Ectodermal cell (in vitro differentiated cells): ENCODE data around the gene PPP1R7.

Experiments used
- H3K27ac ChIP-seq: 2 replicates; pipeline ENCODE4 v1.7.0; 2013; ENCODE audit warnings: mild to moderate bottlenecking, low read depth, low read length; ENCODE audit not compliant: insufficient read depth, poor library complexity, severe bottlenecking
- H3K27me3 ChIP-seq: 2 replicates; pipeline ENCODE4 v1.7.0; 2013; ENCODE audit warnings: mild to moderate bottlenecking, low read length; ENCODE audit not compliant: insufficient read depth, control insufficient read depth, poor library complexity, severe bottlenecking
- H3K36me3 ChIP-seq: one replicate; pipeline ENCODE4 v1.7.0; 2013; ENCODE audit warnings: low read length; ENCODE audit not compliant: control insufficient read depth, insufficient read depth
- H3K4me1 ChIP-seq: one replicate; pipeline ENCODE4 v1.7.0; 2013; ENCODE audit warnings: low read length; ENCODE audit not compliant: control insufficient read depth, insufficient read depth
- H3K4me3 ChIP-seq: 2 replicates; pipeline ENCODE4 v1.7.0; 2013; ENCODE audit warnings: low read depth, low read length, control low read depth; ENCODE audit not compliant: insufficient read depth
- H3K9me3 ChIP-seq: 2 replicates; pipeline ENCODE4 v1.7.0; 2013; ENCODE audit warnings: mild to moderate bottlenecking, low read length, moderate library complexity; ENCODE audit not compliant: control insufficient read depth
- WGBS, 2 experiments: methylation state at CpG; one replicate each; pipeline ENCODE4 v1.1.7; 2013; ENCODE audit warnings: missing lambda C conversion rate in 2 of 2; 5-methylcytosine and 5-hydroxymethylcytosine counted together

The PPP1R7 gene

DNA sequence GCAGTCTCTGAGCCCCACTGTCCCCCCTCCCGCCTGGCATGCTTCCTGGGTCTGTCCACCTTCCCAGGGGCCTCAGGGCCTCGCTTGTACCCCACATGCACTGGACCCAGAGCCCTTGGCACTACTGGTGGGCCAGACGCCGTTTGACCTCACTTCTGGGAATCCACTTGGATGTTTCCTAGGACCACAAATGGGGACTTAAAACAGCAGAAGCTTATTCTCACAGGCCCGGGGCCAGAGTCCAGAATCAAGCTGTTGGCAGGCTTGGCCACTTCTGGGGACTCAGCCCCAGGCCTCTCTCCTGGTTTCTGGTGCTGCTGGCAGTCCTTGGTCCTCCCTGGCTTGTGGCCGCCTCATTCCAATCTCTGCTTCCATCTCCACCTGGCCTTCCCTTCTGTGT is 57.8 kb downstream of the PPP1R7 start:
- Histone ChIP-seq H3K27ac (no peak overlapping the region), H3K36me3 (no peaks in the 10 kb centered on the region), H3K4me1 (no peaks in the 10 kb centered on the region), H3K27me3 (no peaks in the 10 kb centered on the region), H3K4me3 (no peak overlapping the region), H3K9me3 (no peaks in the 10 kb centered on the region)
- 93 to 94% methylated on average over 6 of the region's 6 CpGs for WGBS, 2 experiments

DNA sequence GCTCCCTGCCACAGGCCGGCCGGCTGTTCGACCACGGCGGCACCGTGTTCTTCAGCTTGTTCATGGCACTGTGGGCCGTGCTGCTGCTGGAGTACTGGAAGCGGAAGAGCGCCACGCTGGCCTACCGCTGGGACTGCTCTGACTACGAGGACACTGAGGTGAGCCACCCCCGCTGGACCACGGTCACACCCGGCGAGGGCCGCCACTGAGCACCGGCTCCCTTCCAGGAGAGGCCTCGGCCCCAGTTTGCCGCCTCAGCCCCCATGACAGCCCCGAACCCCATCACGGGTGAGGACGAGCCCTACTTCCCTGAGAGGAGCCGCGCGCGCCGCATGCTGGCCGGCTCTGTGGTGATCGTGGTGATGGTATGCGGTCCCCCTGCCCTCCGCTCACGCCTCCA is 59.0 kb downstream of the PPP1R7 start:
- Histone ChIP-seq H3K4me1 (no peaks in the 10 kb centered on the region), H3K27ac (no peak overlapping the region), H3K4me3 (no peak overlapping the region), H3K9me3 (no peaks in the 10 kb centered on the region), H3K27me3 (no peaks in the 10 kb centered on the region), H3K36me3 (no peaks in the 10 kb centered on the region)
- WGBS, 2 experiments = 87 to 88% methylated on average over 33 of the region's 33 CpGs

DNA sequence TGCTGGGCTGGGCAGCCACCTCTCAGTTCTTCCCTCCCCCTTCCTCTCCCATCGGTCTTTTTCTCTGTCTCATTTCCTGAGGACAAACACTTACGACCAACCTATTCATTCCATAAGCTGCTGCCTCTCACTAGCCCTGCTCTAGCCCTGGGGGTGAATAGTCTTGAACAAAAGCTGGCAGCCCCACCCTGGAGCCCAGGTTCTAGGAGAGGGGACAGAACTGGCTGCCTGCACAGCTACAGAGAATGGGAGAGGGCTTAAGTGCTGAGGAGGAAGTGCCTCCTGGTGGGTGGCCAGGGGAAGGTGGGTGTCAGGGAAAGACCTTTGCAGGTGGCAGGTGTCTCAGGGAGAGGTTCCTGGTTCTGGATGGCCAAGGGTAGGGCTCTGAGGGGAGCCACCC is 61.0 kb downstream of the PPP1R7 start:
- Histone ChIP-seq H3K9me3 (no peaks in the 10 kb centered on the region), H3K36me3 (no peaks in the 10 kb centered on the region), H3K4me1 (peaks cover 7% of the 10 kb centered on the region), H3K27me3 (no peaks in the 10 kb centered on the region), H3K27ac (no peak overlapping the region), H3K4me3 (no peak overlapping the region)
- 15 to 46% methylated on average over 2 of the region's 2 CpGs for WGBS, 2 experiments

DNA sequence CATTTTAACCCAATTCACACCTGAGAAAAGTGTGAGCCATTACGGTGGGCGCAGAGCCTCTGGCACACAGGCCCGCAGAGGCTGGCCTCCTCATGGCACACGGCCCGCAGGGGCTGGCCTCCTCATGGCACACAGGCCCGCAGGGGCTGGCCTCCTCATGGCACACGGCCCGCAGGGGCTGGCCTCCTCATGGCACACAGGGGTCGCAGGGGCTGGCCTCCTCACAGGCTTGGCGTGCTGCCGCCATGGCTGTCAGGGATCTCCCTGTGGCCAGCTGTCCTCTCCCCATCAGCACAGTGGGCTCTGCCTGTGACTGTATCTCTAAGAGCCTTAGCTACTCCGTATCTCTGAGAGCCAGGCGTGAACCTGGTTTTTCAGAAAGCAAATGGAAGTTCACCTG is 62.8 kb downstream of the PPP1R7 start:
- 92 to 94% methylated on average over 13 of the region's 13 CpGs for WGBS, 2 experiments
- no peaks in the 10 kb centered on the region for H3K36me3 ChIP-seq
- H3K4me3 ChIP-seq = no peak overlapping the region
- H3K4me1 ChIP-seq = peaks cover 14% of the 10 kb centered on the region
- no peaks in the 10 kb centered on the region for H3K27me3 ChIP-seq
- no peaks in the 10 kb centered on the region for H3K9me3 ChIP-seq
- no peak overlapping the region for H3K27ac ChIP-seq

DNA sequence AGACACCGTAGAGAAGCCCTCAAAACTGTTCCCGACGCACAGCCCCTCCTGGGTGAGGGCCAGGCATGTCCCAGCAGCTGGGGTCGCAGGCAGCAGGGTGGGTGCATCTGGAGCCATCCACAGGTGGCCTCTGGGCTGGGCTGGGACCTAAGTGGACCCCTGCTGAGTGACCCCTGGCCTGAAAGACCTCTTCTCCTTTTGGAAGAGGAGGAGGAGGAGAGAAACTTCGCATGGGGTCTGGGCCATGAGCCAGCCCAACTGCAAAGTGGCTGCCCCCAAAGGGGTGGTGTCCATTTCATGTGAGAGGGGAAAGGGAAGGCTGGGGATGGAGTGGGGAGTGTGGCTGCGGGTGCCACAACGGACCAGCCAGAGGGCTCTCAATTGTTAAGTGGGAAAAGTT is 63.3 kb downstream of the PPP1R7 start:
- Histone ChIP-seq H3K27ac (no peak overlapping the region), H3K4me3 (no peak overlapping the region), H3K4me1 (peaks cover 14% of the 10 kb centered on the region), H3K27me3 (peaks cover 1% of the 10 kb centered on the region), H3K36me3 (no peaks in the 10 kb centered on the region), H3K9me3 (no peaks in the 10 kb centered on the region)
- 88% methylated on average over 7 of the region's 7 CpGs for WGBS, 2 experiments

DNA sequence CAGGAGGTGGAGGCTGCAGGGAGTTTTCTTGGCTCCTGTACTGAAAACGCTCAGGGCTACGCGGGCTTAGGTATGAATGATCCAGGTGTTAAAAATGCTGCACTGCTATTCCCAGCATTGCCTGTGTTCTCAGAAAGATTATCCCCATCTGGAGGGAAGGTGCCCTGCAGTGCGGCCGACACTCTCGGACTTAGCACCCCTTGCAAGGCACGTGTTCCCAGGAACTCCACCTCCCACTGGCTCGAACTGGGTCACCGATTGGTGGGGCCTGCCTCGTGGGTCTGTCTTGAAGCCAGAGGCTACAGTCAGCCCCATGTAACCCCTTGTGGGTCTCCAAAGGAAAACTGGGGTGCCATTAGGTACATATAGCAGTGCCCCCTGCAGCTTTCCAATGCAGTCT is 63.9 kb downstream of the PPP1R7 start:
- Histone ChIP-seq H3K27me3 (peaks cover 3% of the 10 kb centered on the region), H3K27ac (no peak overlapping the region), H3K4me3 (no peak overlapping the region), H3K4me1 (peaks cover 14% of the 10 kb centered on the region), H3K9me3 (no peaks in the 10 kb centered on the region), H3K36me3 (no peaks in the 10 kb centered on the region)
- WGBS, 2 experiments = 84 to 87% methylated on average over 10 of the region's 10 CpGs

DNA sequence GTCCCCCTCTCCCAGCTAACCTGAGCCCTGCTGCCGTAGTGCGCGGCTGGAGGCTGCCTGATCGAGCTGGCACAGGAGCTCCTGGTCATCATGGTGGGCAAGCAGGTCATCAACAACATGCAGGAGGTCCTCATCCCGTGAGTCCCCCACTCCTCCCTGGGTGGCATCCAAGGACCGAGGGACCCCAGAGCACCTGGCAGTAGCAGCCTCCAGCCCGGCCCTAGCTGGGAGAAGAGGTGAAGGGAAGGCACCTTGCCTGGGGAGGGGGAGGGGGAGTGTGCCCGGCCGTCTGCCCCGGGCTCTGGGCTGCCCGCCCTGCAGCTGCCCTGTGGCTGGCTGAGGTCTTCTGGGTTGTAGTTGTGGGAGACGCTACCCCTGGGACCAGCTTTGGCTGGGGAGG is 64.5 kb downstream of the PPP1R7 start:
- peaks cover under 1% of the 10 kb centered on the region for H3K9me3 ChIP-seq
- H3K27ac ChIP-seq = no peak overlapping the region
- peaks cover 14% of the 10 kb centered on the region for H3K4me1 ChIP-seq
- H3K27me3 ChIP-seq = peaks cover 3% of the 10 kb centered on the region
- WGBS, 2 experiments = 95 to 96% methylated on average over 12 of the region's 12 CpGs
- H3K4me3 ChIP-seq = no peak overlapping the region
- no peaks in the 10 kb centered on the region for H3K36me3 ChIP-seq

DNA sequence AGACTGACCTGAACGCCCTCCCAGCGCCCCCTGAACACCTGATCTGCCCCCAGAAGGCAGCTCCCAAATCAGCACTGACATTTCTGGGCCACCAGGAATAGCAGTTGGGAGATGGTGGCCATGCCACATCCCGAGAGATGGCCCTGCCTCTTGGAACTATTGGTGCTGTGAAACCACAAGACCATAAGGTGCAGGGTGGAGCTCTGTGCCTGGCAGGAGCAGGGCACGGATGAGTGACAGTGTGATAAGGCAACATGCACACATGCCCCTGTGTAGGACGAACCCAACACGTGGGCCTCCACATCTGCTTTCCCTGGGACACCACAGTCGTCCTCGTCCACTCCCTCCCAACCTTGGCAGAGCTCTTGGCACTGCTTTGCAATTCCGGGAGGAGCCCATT is 65.2 kb downstream of the PPP1R7 start:
- H3K36me3 ChIP-seq = no peaks in the 10 kb centered on the region
- peaks cover 2% of the 10 kb centered on the region for H3K9me3 ChIP-seq
- H3K4me3 ChIP-seq = no peak overlapping the region
- 90 to 92% methylated on average over 9 of the region's 9 CpGs for WGBS, 2 experiments
- peaks cover 3% of the 10 kb centered on the region for H3K27me3 ChIP-seq
- no peak overlapping the region for H3K27ac ChIP-seq
- peaks cover 14% of the 10 kb centered on the region for H3K4me1 ChIP-seq

DNA sequence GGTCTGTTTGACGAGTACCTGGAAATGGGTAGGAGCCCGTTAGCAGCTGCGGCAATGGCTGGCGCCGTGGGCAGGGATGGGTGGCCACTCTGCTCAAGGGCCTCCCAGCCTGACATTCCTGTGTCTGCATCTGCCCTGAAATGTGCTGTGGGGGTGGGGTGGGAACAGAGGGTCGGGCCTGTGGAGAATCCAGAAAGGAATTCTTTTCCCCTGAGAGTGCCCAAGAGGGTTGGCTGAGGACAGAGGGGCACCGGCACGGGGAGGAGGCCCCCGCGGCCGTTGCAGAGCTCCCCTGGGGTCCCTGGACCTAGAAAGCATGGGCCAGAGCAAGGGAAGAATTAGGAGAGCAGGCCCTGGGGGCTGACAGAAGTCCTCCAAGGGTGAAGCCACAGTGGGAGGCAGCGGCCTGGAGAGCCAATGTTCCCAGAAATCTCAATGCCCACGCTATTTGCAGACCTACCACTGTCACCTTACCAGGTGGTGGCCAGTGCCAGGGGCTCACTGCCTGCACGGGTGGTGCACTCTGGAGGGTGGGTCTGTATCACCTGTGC is 66.0 kb downstream of the PPP1R7 start:
- 59% methylated on average over 14 of the region's 14 CpGs for WGBS, 2 experiments
- H3K4me1 ChIP-seq = peaks cover 14% of the 10 kb centered on the region
- no peak overlapping the region for H3K4me3 ChIP-seq
- peaks cover 2% of the 10 kb centered on the region for H3K9me3 ChIP-seq
- H3K36me3 ChIP-seq = no peaks in the 10 kb centered on the region
- H3K27me3 ChIP-seq = peaks cover 3% of the 10 kb centered on the region
- no peak overlapping the region for H3K27ac ChIP-seq

DNA sequence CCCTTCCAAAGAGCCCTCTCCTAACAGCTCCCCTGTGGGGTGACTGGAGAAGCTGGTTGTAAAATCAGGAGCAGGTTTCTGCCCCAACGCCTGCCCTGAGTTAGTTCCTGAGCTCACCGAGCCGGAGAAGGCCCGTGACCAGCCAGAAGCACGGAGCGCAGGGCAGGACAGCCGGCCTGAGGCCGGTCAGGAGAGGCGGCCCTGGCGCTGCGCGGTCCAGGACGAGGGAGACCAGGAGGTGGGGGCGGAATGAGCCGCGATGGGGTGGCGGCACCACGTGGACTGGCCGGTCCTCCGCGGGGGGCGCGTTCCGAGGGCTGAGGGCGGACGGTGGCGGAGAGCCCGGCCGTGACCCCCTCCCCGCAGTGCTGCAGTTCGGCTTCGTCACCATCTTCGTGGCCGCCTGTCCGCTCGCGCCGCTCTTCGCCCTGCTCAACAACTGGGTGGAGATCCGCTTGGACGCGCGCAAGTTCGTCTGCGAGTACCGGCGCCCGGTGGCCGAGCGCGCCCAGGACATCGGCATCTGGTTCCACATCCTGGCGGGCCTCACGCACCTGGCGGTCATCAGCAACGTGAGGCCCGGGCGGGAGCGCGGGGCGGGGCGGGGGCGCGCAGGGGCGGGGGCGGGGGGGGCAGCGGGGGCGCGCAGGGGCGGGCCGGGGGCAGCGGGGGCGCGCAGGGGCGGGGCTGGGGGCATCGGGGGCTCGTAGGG is 67.2 kb downstream of the PPP1R7 start:
- Histone ChIP-seq H3K9me3 (peaks cover 2% of the 10 kb centered on the region), H3K4me1 (peaks cover 14% of the 10 kb centered on the region), H3K27ac (peak overlapping the region; percentile 69), H3K36me3 (no peaks in the 10 kb centered on the region), H3K27me3 (peaks cover 3% of the 10 kb centered on the region), H3K4me3 (peak overlapping the region; percentile 40)
- 3% methylated on average over 57 to 64 of the region's 77 CpGs for WGBS, 2 experiments
